H1 (cell line): ENCODE results near the gene ANKRD60. TPM values are rescaled to one million over a fixed set of nuclear protein-coding genes. Genes with fewer than 3 reads are reported as not detected.

Experiments
- CTCF ChIA-PET: fragments of 300-600 bp; sonication (Branson Sonifier 250); formaldehyde crosslinking; loops from one replicate; lab custom pipeline; 2021; ENCODE audit not compliant: partially characterized antibody; lab: Charles Lee
- POLR2A ChIA-PET: fragments of 300-600 bp; sonication (Branson Sonifier 250); formaldehyde crosslinking; loops from one replicate; lab custom pipeline; 2021; ENCODE audit warnings: inconsistent platforms; ENCODE audit not compliant: partially characterized antibody; lab: Charles Lee
- DNase-seq, 2 experiments: peaks; one replicate each; pipeline versions ENCODE4 v3.0.0 to v3.0.0-alpha.2; 2010 to 2022; ENCODE audit warnings: low spot score in 2 of 2, low read depth in 1 of 2, mixed read lengths in 1 of 2
- FAIRE-seq: peaks from 2 replicates; lab custom pipeline; 2011; peaks lifted over from hg19 to GRCh38; lab: Jason Lieb, UNC
- H2AFZ ChIP-seq: 2 replicates; pipeline ENCODE4 v1.8.1; 2012; ENCODE audit warnings: low read length, inconsistent platforms
- H2AK5ac ChIP-seq: 2 replicates; pipeline ENCODE4 v1.6.1; 2013; ENCODE audit warnings: low read depth, low read length
- H2BK120ac ChIP-seq: replicated peaks from 2 replicates; pipeline ENCODE3; 2013; ENCODE audit warnings: low read depth, low read length, inconsistent platforms
- H2BK12ac ChIP-seq: 2 replicates; pipeline ENCODE4 v1.6.1; 2013; ENCODE audit warnings: low read depth, low read length
- H2BK15ac ChIP-seq: 2 replicates; pipeline ENCODE4 v1.6.1; 2013; ENCODE audit warnings: low read length
- H2BK20ac ChIP-seq: 2 replicates; pipeline ENCODE4 v1.6.1; 2013; ENCODE audit warnings: low read length
- H2BK5ac ChIP-seq: 2 replicates; pipeline ENCODE4 v1.6.1; 2013; ENCODE audit warnings: low read depth, low read length
- H3K14ac ChIP-seq: 2 replicates; pipeline ENCODE4 v1.6.1; 2013; ENCODE audit warnings: inconsistent platforms; ENCODE audit not compliant: insufficient read length
- H3K18ac ChIP-seq: 2 replicates; pipeline ENCODE4 v1.6.1; 2013; ENCODE audit warnings: low read length; ENCODE audit errors: extremely low read depth
- H3K23ac ChIP-seq: 2 replicates; pipeline ENCODE4 v1.6.1; 2013; ENCODE audit warnings: inconsistent platforms; ENCODE audit not compliant: insufficient read length
- H3K23me2 ChIP-seq: 2 replicates; pipeline ENCODE4 v1.6.1; 2013; ENCODE audit warnings: low read depth, low read length
- H3K27ac ChIP-seq: 2 replicates; pipeline ENCODE4 v1.6.1; 2011; ENCODE audit warnings: low read depth, low read length, inconsistent platforms
- H3K27me3 ChIP-seq, 4 experiments: replicated peaks in 1 of 4; 1 replicate in 1 of 4; 2 replicates in 3 of 4; pipeline versions ENCODE4 v1.6.1 to v1.8.1; 2011 to 2013; ENCODE audit warnings: low read length in 3 of 4, mild to moderate bottlenecking in 3 of 4, inconsistent platforms in 2 of 4, mixed read lengths in 2 of 4, moderate library complexity in 1 of 4; ENCODE audit not compliant: control insufficient read depth in 3 of 4, insufficient read depth in 3 of 4; ENCODE audit errors: extremely low read depth in 1 of 4
- H3K36me3 ChIP-seq, 4 experiments: 2 replicates each; pipeline versions ENCODE4 v1.6.1 to v1.8.1; 2011 to 2013; ENCODE audit warnings: mild to moderate bottlenecking in 4 of 4, low read length in 3 of 4, moderate library complexity in 2 of 4, control low read depth in 1 of 4, inconsistent platforms in 1 of 4; ENCODE audit not compliant: insufficient read depth in 4 of 4, control insufficient read depth in 2 of 4
- H3K4ac ChIP-seq: replicated peaks from 2 replicates; pipeline ENCODE3; 2013; ENCODE audit warnings: low read length, low read depth, mixed read lengths, inconsistent platforms; ENCODE audit not compliant: insufficient read length
- H3K4me1 ChIP-seq, 4 experiments: replicated peaks in 1 of 4; 1 replicate in 1 of 4; 2 replicates in 3 of 4; pipeline versions ENCODE4 v1.6.1 to v1.8.1; 2011 to 2013; ENCODE audit warnings: low read length in 3 of 4, inconsistent platforms in 2 of 4, mixed read lengths in 1 of 4; ENCODE audit not compliant: insufficient read depth in 4 of 4, control insufficient read depth in 3 of 4
- H3K4me2 ChIP-seq, 2 experiments: 2 replicates each; pipeline versions ENCODE4 v1.6.1 to v1.8.1; 2011 to 2013; ENCODE audit warnings: low read depth in 2 of 2, low read length in 2 of 2, control low read depth in 1 of 2, inconsistent platforms in 1 of 2, mild to moderate bottlenecking in 1 of 2; ENCODE audit not compliant: insufficient read depth in 1 of 2
- H3K4me3 ChIP-seq, 4 experiments: fragments of 200-600, 300-600 bp in 1 of 4; sonication (generic), shearing (Covaris generic), sonication (Bioruptor Twin) in 1 of 4; 2 replicates each; pipeline versions ENCODE4 v1.5.1 to v1.8.1; 2011 to 2016; ENCODE audit warnings: low read length in 4 of 4, low read depth in 3 of 4, control low read depth in 2 of 4, inconsistent platforms in 2 of 4, mild to moderate bottlenecking in 2 of 4, mixed read lengths in 1 of 4, moderate library complexity in 1 of 4; ENCODE audit not compliant: insufficient read depth in 2 of 4; ENCODE audit errors: extremely low read depth in 1 of 4
- H3K56ac ChIP-seq: replicated peaks from 2 replicates; pipeline ENCODE3; 2013; ENCODE audit warnings: low read depth, mild to moderate bottlenecking, mixed read lengths, low read length, inconsistent platforms; ENCODE audit not compliant: insufficient read length
- H3K79me1 ChIP-seq: 2 replicates; pipeline ENCODE4 v1.6.1; 2013; ENCODE audit warnings: low read depth, low read length, control low read depth
- H3K79me2 ChIP-seq, 2 experiments: 2 replicates each; pipeline versions ENCODE4 v1.6.1 to v1.8.1; 2012 to 2013; ENCODE audit warnings: low read length in 2 of 2, mild to moderate bottlenecking in 2 of 2, inconsistent platforms in 1 of 2; ENCODE audit not compliant: insufficient read depth in 2 of 2, control insufficient read depth in 1 of 2
- H3K9ac ChIP-seq, 4 experiments: replicated peaks in 1 of 4; 1 replicate in 1 of 4; 2 replicates in 3 of 4; pipeline versions ENCODE4 v1.6.1 to v1.8.1; 2011 to 2013; ENCODE audit warnings: low read depth in 3 of 4, low read length in 3 of 4, control low read depth in 2 of 4, mild to moderate bottlenecking in 2 of 4, moderate library complexity in 2 of 4, inconsistent platforms in 1 of 4; ENCODE audit errors: extremely low read depth in 1 of 4
- H3K9me3 ChIP-seq, 2 experiments: 2 replicates each; pipeline versions ENCODE4 v1.6.1 to v1.8.1; 2012 to 2013; ENCODE audit warnings: mild to moderate bottlenecking in 2 of 2, moderate library complexity in 2 of 2, control low read depth in 1 of 2, inconsistent platforms in 1 of 2, low read depth in 1 of 2, low read length in 1 of 2, mixed read lengths in 1 of 2; ENCODE audit not compliant: insufficient read depth in 2 of 2
- H4K20me1 ChIP-seq, 2 experiments: replicated peaks in 1 of 2; 2 replicates each; pipeline versions ENCODE3 to v1.8.1; 2011 to 2013; ENCODE audit warnings: inconsistent platforms in 2 of 2, low read length in 2 of 2, mild to moderate bottlenecking in 1 of 2; ENCODE audit not compliant: insufficient read depth in 2 of 2, control insufficient read depth in 1 of 2
- H4K5ac ChIP-seq: 2 replicates; pipeline ENCODE4 v1.6.1; 2013; ENCODE audit warnings: low read length, low read depth, mixed read lengths, inconsistent platforms; ENCODE audit not compliant: insufficient read length
- H4K8ac ChIP-seq: 2 replicates; pipeline ENCODE4 v1.8.0; 2013; ENCODE audit warnings: mild to moderate bottlenecking, moderate library complexity, low read length, inconsistent platforms; ENCODE audit not compliant: insufficient read depth; ENCODE audit errors: extremely low read depth
- H4K91ac ChIP-seq: replicated peaks from 2 replicates; pipeline ENCODE3; 2013; ENCODE audit warnings: low read length, mixed read lengths, inconsistent platforms; ENCODE audit not compliant: insufficient read length
- ATF2 ChIP-seq: IDR thresholded peaks from 2 replicates; pipeline ENCODE4 v1.6.1; 2012; ENCODE audit warnings: low read length, inconsistent platforms
- BACH1 ChIP-seq: IDR thresholded peaks from 2 replicates; pipeline ENCODE4 v1.6.1; 2012; ENCODE audit warnings: low read length, improper control_type of control experiment
- CBX8 ChIP-seq: fragments of 300-800, 300-1000 bp; sonication (generic); IDR thresholded peaks from 2 replicates; pipeline ENCODE4 v1.7.1; 2016; ENCODE audit warnings: low read depth, low read length, borderline replicate concordance
- CHD1 ChIP-seq: IDR thresholded peaks from 2 replicates; pipeline ENCODE4 v1.6.1; 2012; ENCODE audit warnings: low read depth, low read length, improper control_type of control experiment
- E2F6 ChIP-seq: IDR thresholded peaks from 2 replicates; pipeline ENCODE4 v1.6.1; 2012; ENCODE audit warnings: inconsistent platforms
- JUN ChIP-seq: IDR thresholded peaks from 2 replicates; pipeline ENCODE4 v1.6.1; 2011; ENCODE audit warnings: low read depth, mild to moderate bottlenecking, improper control_type of control experiment, low read length
- PHF8 ChIP-seq: fragments of 200-600 bp; sonication (generic); conservative IDR thresholded peaks from 2 replicates; pipeline ENCODE4 v1.7.1; 2012; ENCODE audit warnings: low read depth, mild to moderate bottlenecking, inconsistent platforms, low read length, moderate library complexity
- RFX5 ChIP-seq: IDR thresholded peaks from 2 replicates; pipeline ENCODE4 v1.6.1; 2011; ENCODE audit warnings: low read depth, low read length, improper control_type of control experiment, borderline replicate concordance
- SAP30 ChIP-seq: fragments of 300-600 bp; sonication (generic); IDR thresholded peaks from 2 replicates; pipeline ENCODE4 v1.7.1; 2012; ENCODE audit warnings: low read length, moderate library complexity, mild to moderate bottlenecking, inconsistent platforms; ENCODE audit not compliant: insufficient read depth, insufficient replicate concordance
- SP1 ChIP-seq: IDR thresholded peaks from 2 replicates; pipeline ENCODE4 v1.6.1; 2011; ENCODE audit warnings: low read depth, low read length
- SP4 ChIP-seq: IDR thresholded peaks from 2 replicates; pipeline ENCODE4 v1.6.1; 2012; ENCODE audit warnings: low read length, inconsistent platforms
- SRF ChIP-seq: IDR thresholded peaks from 2 replicates; pipeline ENCODE4 v1.6.1; 2011; ENCODE audit warnings: mild to moderate bottlenecking, low read depth, low read length, moderate library complexity
- SUZ12 ChIP-seq: fragments of 200-600 bp; sonication (generic); IDR thresholded peaks from 2 replicates; pipeline ENCODE4 v1.6.1; 2012; ENCODE audit warnings: mild to moderate bottlenecking, inconsistent platforms, low read length, moderate library complexity, mixed read lengths
- whole genome bisulfite sequencing, 2 experiments: shearing (Covaris generic) in 1 of 2; methylation state at CpG; one replicate each; pipeline versions ENCODE4 v1.1.6 to v1.1.7; 2013 to 2015; ENCODE audit warnings: low lambda C conversion rate in 2 of 2, mixed read lengths in 2 of 2, inconsistent platforms in 1 of 2, low coverage in 1 of 2, missing lambda C conversion rate in 1 of 2; ENCODE audit not compliant: insufficient replicate concordance in 2 of 2, insufficient coverage in 1 of 2, insufficient read length in 1 of 2; ENCODE audit errors: extremely low coverage in 1 of 2, missing lambda C conversion rate in 1 of 2; 5-methylcytosine and 5-hydroxymethylcytosine counted together
- polyA plus RNA-seq, 7 experiments: library from polyadenylated mRNA; depleted of rRNA in 3 of 7; stranded (reverse) in 5 of 7; unstranded in 2 of 7; fragments of >200 nt in 5 of 7; fragments of 200-250 nt in 2 of 7; gene quantifications; 1 replicate in 5 of 7; 2 replicates in 1 of 7; 4 replicates in 1 of 7; pipeline versions ENCODE4 v1.2.1 to v1.2.3, GENCODE V29; 2011 to 2013; ENCODE audit warnings: missing spikeins in 2 of 7, mixed read lengths in 2 of 7
- total RNA-seq: library from RNA; stranded (reverse); fragmentation: NEBNext Ultra II Directional; extraction: Animal tissue kit (Norgen Biotek cat#: 25700); gene quantifications from 2 replicates; pipeline ENCODE4 v1.2.1, GENCODE V29; 2021

The ANKRD60 gene
- total and polyA plus RNA-seq, 2 of the 8 experiments (the other 6 are each of a cell fraction or from before 2014, with no cell fraction given), result not detected

- Histone ChIP-seq H3K56ac (no peak overlapping the region), H4K91ac (no peak overlapping the region), H4K20me1 (no peaks in the 10 kb centered on the region), H2BK12ac (no peak overlapping the region), H2BK20ac (no peak overlapping the region), H2BK15ac (no peak overlapping the region), H3K4me1 (no peaks in the 10 kb centered on the region), H4K8ac (no peak overlapping the region), H3K23ac (no peak overlapping the region), H3K9me3 (no peaks in the 10 kb centered on the region), H3K79me1 (no peaks in the 10 kb centered on the region), H2BK120ac (no peak overlapping the region), H3K36me3 (no peaks in the 10 kb centered on the region), H3K27ac (no peak overlapping the region), H3K4ac (no peak overlapping the region), H2AK5ac (no peak overlapping the region), H3K9ac (no peak overlapping the region), H3K18ac (no peak overlapping the region), H3K4me2 (no peak overlapping the region), H2AFZ (no peak overlapping the region), H3K79me2 (no peaks in the 10 kb centered on the region), H4K5ac (no peak overlapping the region), H3K4me3 (no peak overlapping the region), H3K27me3 (no peaks in the 10 kb centered on the region), H3K23me2 (no peaks in the 10 kb centered on the region), H2BK5ac (no peak overlapping the region), H3K14ac (no peak overlapping the region)
- CTCF ChIA-PET, result interaction anchor here (0.7 to 1.7 kb wide), 9 partner anchors 9 to 573 kb away, joined by 3 to 6 read pairs (median 3); a partner anchor contains a TSS
- 97% methylated on average over 4 of the region's 4 CpGs; no CpG with 5 or more reads in 1 of the 2 experiments for WGBS, 2 experiments
- POLR2A ChIA-PET, result no interaction called here
- DNase-seq, result no peak
- FAIRE-seq, result no peak
- TF ChIP-seq CHD1 (no peak), JUN (no peak), SP4 (no peak), SP1 (no peak), SRF (no peak), RFX5 (no peak), CBX8 (no peak), SAP30 (no peak), E2F6 (no peak), PHF8 (no peak), ATF2 (no peak), BACH1 (no peak), SUZ12 (no peak)
Observed at GRCh38 chr20:58168843-58169242, 59.6 kb downstream of the ANKRD60 start.
